GM12878 (cell line): ENCODE data around the gene CLIC5. TPM values are rescaled to one million over a fixed set of nuclear protein-coding genes. Genes with fewer than 3 reads are reported as not detected.

Source experiments
- ATAC-seq: fragments of 200-7000 bp; cut with Tn5 transposase; 3 replicates; pipeline ENCODE4 v1.9.1; 2020; ENCODE audit warnings: mild to moderate bottlenecking, moderate library complexity
- BruUV-seq: library from RNA; stranded (reverse); fragments of 400-500 nt; replicated peaks from 2 replicates; lab custom pipeline; 2021; lab: Mats Ljungman, UMichigan
- CTCF ChIA-PET: fragments of 300-600 bp; sonication (Branson Sonifier 250); formaldehyde crosslinking; extraction: SDS; loops from one replicate; lab custom pipeline; 2021; ENCODE audit warnings: inconsistent platforms; lab: Yijun Ruan, JAX
- POLR2A ChIA-PET: fragments of 350-600 bp; formaldehyde crosslinking; extraction: SDS; loops from one replicate; lab custom pipeline; 2021; ENCODE audit warnings: inconsistent platforms; lab: Charles Lee
- RAD21 ChIA-PET: fragments of 300-600 bp; sonication (Branson Sonifier 250); formaldehyde crosslinking; loops from one replicate; lab custom pipeline; 2023; ENCODE audit warnings: antibody characterized with exemption; ENCODE audit not compliant: unreplicated experiment; lab: Charles Lee
- SMC1A ChIA-PET: fragments of 300-600 bp; sonication (Branson Sonifier 250); formaldehyde crosslinking; loops from one replicate; lab custom pipeline; 2023; ENCODE audit not compliant: unreplicated experiment, uncharacterized antibody; lab: Charles Lee
- DNase-seq: peaks from one replicate; pipeline ENCODE4 v3.0.0-alpha.2; 2011; ENCODE audit warnings: low read depth, low spot score
- FAIRE-seq: peaks from 3 replicates; lab custom pipeline; 2011; peaks lifted over from hg19 to GRCh38; lab: Jason Lieb, UNC
- H2AFZ ChIP-seq: 2 replicates; pipeline ENCODE4 v1.6.0; 2011; ENCODE audit warnings: low read depth, low read length, control low read depth; ENCODE audit not compliant: control insufficient read depth
- H3K27ac ChIP-seq: 2 replicates; pipeline ENCODE4 v1.5.1; 2011; ENCODE audit warnings: control low read depth; ENCODE audit not compliant: control insufficient read depth, insufficient read depth
- H3K27me3 ChIP-seq, 2 experiments: replicated peaks in 1 of 2; 2 replicates each; pipeline versions ENCODE4 v1.6.0 to v1.6.1; 2011; ENCODE audit warnings: low read length in 1 of 2; ENCODE audit not compliant: control insufficient read depth in 2 of 2, insufficient read depth in 2 of 2
- H3K36me3 ChIP-seq, 2 experiments: 2 replicates each; pipeline ENCODE4 v1.5.1; 2011; ENCODE audit warnings: low read length in 1 of 2; ENCODE audit not compliant: control insufficient read depth in 2 of 2, insufficient read depth in 2 of 2
- H3K4me1 ChIP-seq: 2 replicates; pipeline ENCODE4 v1.6.1; 2011; ENCODE audit warnings: mild to moderate bottlenecking, low read length, moderate library complexity, mixed read lengths; ENCODE audit not compliant: control insufficient read depth, insufficient read depth
- H3K4me2 ChIP-seq: 2 replicates; pipeline ENCODE4 v1.6.0; 2011; ENCODE audit warnings: control low read depth; ENCODE audit not compliant: control insufficient read depth, insufficient read depth
- H3K4me3 ChIP-seq: fragments of 200-600 bp; sonication (generic); 2 replicates; pipeline ENCODE4 v1.5.1; 2016
- H3K79me2 ChIP-seq: 2 replicates; pipeline ENCODE4 v1.6.0; 2011; ENCODE audit warnings: low read length; ENCODE audit not compliant: control insufficient read depth, insufficient read depth
- H3K9ac ChIP-seq: 2 replicates; pipeline ENCODE4 v1.8.0; 2011; ENCODE audit warnings: low read length, control low read depth, mixed read lengths; ENCODE audit not compliant: control insufficient read depth, insufficient read depth
- H3K9me3 ChIP-seq: replicated peaks from 3 replicates; pipeline ENCODE4 v1.5.1; 2011; ENCODE audit warnings: mild to moderate bottlenecking, low read length; ENCODE audit not compliant: control insufficient read depth, insufficient read depth
- H4K20me1 ChIP-seq: 2 replicates; pipeline ENCODE4 v1.6.0; 2011; ENCODE audit not compliant: control insufficient read depth, insufficient read depth
- BHLHE40 ChIP-seq, 2 experiments: fragments of 450-650 bp in 1 of 2; IDR thresholded peaks; 2 replicates each; pipeline ENCODE4 v1.6.1; 2011 to 2017; ENCODE audit warnings: low read depth in 2 of 2, borderline replicate concordance in 1 of 2, improper control_type of control experiment in 1 of 2, low read length in 1 of 2, mild to moderate bottlenecking in 1 of 2
- BMI1 ChIP-seq: fragments of 450-650 bp; IDR thresholded peaks from 2 replicates; pipeline ENCODE4 v1.6.1; 2016; ENCODE audit warnings: mild to moderate bottlenecking, moderate library complexity, borderline replicate concordance
- CREM ChIP-seq: IDR thresholded peaks from 2 replicates; pipeline ENCODE4 v1.6.1; 2014; ENCODE audit warnings: antibody characterized with exemption, low read depth
- GATAD2B ChIP-seq: fragments of 450-650 bp; conservative IDR thresholded peaks from 2 replicates; pipeline ENCODE4 v1.6.1; 2017; ENCODE audit warnings: low read depth, mild to moderate bottlenecking, moderate library complexity
- MEF2B ChIP-seq: fragments of 450-650 bp; IDR thresholded peaks from 2 replicates; pipeline ENCODE4 v1.6.1; 2018; ENCODE audit warnings: mild to moderate bottlenecking, moderate library complexity; ENCODE audit not compliant: partially characterized antibody, poor library complexity, severe bottlenecking
- NFYB ChIP-seq: IDR thresholded peaks from 2 replicates; pipeline ENCODE4 v1.6.1; 2011; ENCODE audit warnings: low read depth, mild to moderate bottlenecking, low read length, improper control_type of control experiment, moderate library complexity; ENCODE audit not compliant: insufficient read depth
- NR2C1 ChIP-seq: fragments of 450-650 bp; IDR thresholded peaks from 2 replicates; pipeline ENCODE4 v1.6.1; 2017; ENCODE audit warnings: antibody characterized with exemption, mild to moderate bottlenecking, moderate library complexity
- POLR2A ChIP-seq: IDR thresholded peaks from 2 replicates; pipeline ENCODE4 v1.6.1; 2011; ENCODE audit warnings: low read depth, mild to moderate bottlenecking, low read length
- POLR2AphosphoS5 ChIP-seq: IDR thresholded peaks from 2 replicates; pipeline ENCODE4 v1.6.1; 2011; ENCODE audit warnings: mild to moderate bottlenecking, low read length, inconsistent platforms
- SMARCA5 ChIP-seq: fragments of 450-650 bp; IDR thresholded peaks from 2 replicates; pipeline ENCODE4 v1.6.1; 2017; ENCODE audit warnings: mild to moderate bottlenecking
- STAT3 ChIP-seq: IDR thresholded peaks from 2 replicates; pipeline ENCODE4 v1.6.1; 2011; ENCODE audit warnings: low read depth, low read length, improper control_type of control experiment
- TCF3 ChIP-seq: IDR thresholded peaks from 2 replicates; pipeline ENCODE4 v1.6.1; 2012; ENCODE audit warnings: low read depth, mild to moderate bottlenecking, low read length, borderline replicate concordance; ENCODE audit not compliant: insufficient read depth
- WRNIP1 ChIP-seq: IDR thresholded peaks from 2 replicates; pipeline ENCODE4 v1.6.1; 2011; ENCODE audit warnings: low read depth, low read length, improper control_type of control experiment, borderline replicate concordance
- WGBS: methylation state at CpG from one replicate; pipeline ENCODE4 v1.1.6; 2016; ENCODE audit warnings: low lambda C conversion rate; ENCODE audit not compliant: insufficient replicate concordance, insufficient coverage; ENCODE audit errors: missing lambda C conversion rate; 5-methylcytosine and 5-hydroxymethylcytosine counted together
- in situ Hi-C: fragments of 300-500 bp; cut with MboI; formaldehyde crosslinking; loops from 9 replicates; pipeline ENCODE4 v1.14.3; 2018; ENCODE audit warnings: mixed read lengths
- intact Hi-C: fragments of 100-400 bp; cut with micrococcal nuclease; formaldehyde crosslinking; loops from one replicate; pipeline ENCODE4 v1.14.2; 2022; ENCODE audit not compliant: unreplicated experiment
- polyA plus RNA-seq, 11 experiments: library from polyadenylated mRNA; depleted of rRNA in 4 of 11; unstranded in 6 of 11; stranded (reverse) in 5 of 11; fragments of >200 nt; fragmentation: Nextera tagmentation in 4 of 11; fragmentation: Illumina TruSeq in 1 of 11; extraction: Ambion mirVana in 4 of 11; extraction: Trizol in 1 of 11; gene quantifications; 1 replicate in 1 of 11; 2 replicates in 10 of 11; pipeline versions ENCODE4 v1.2.1 to v1.2.3, GENCODE V29; 2011 to 2016; ENCODE audit warnings: inconsistent platforms in 2 of 11, missing spikeins in 2 of 11, low read depth in 1 of 11
- total RNA-seq, 4 experiments: library from RNA; depleted of rRNA in 3 of 4; stranded (reverse); fragments of >200 nt in 3 of 4; fragmentation: Illumina TruSeq in 1 of 4; extraction: Trizol in 1 of 4; gene quantifications; 2 replicates each; pipeline versions ENCODE4 v1.2.1 to v1.2.3, GENCODE V29; 2013 to 2021
- TF ChIP-seq, protein P1 (sequence below): IDR thresholded peaks from 2 replicates; pipeline ENCODE4 v1.6.1; 2011; ENCODE audit warnings: low read depth, low read length, improper control_type of control experiment, borderline replicate concordance

CLIC5 gene
- total and polyA plus RNA-seq, 10 of the 15 experiments (the other 5 are each of a cell fraction or from before 2014, with no cell fraction given), result 0.01 to 0.08 (median 0.02) TPM; not detected in 7

GRCh38 chr6:45882671-45883070 lies 133.0 kb downstream of the CLIC5 start (continued):
- TF ChIP-seq, protein P1, sequence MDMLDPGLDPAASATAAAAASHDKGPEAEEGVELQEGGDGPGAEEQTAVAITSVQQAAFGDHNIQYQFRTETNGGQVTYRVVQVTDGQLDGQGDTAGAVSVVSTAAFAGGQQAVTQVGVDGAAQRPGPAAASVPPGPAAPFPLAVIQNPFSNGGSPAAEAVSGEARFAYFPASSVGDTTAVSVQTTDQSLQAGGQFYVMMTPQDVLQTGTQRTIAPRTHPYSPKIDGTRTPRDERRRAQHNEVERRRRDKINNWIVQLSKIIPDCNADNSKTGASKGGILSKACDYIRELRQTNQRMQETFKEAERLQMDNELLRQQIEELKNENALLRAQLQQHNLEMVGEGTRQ, result no peak
- TF ChIP-seq BMI1 (no peak), GATAD2B (no peak), STAT3 (no peak), SMARCA5 (no peak), NFYB (no peak), NR2C1 (no peak), POLR2AphosphoS5 (no peak), CREM (no peak)

- 9% methylated on average over 3 of the region's 3 CpGs for WGBS
- intact Hi-C loops (no loop called here), in situ Hi-C loops (no loop called here)
- Histone ChIP-seq H3K79me2 (no peaks in the 10 kb centered on the region), H4K20me1 (no peaks in the 10 kb centered on the region), H3K4me3 (no peak overlapping the region), H3K4me1 (no peaks in the 10 kb centered on the region), H2AFZ (no peak overlapping the region), H3K27ac (no peak overlapping the region), H3K36me3 (no peaks in the 10 kb centered on the region), H3K4me2 (no peak overlapping the region), H3K27me3 (no peaks in the 10 kb centered on the region; a peak in 2 of 4 replicates), H3K9me3 (no peaks in the 10 kb centered on the region), H3K9ac (no peak overlapping the region)
- ChIA-PET CTCF (no interaction called here), RAD21 (no interaction called here), POLR2A (no interaction called here), SMC1A (interaction anchor here (1.6 kb wide), 1 partner anchor 41 kb away, joined by 4 read pairs; no protein-coding TSS in a partner anchor)
- no peak for ATAC-seq
- FAIRE-seq, result no peak
- TF ChIP-seq TCF3, result no peak
- no peak for TF ChIP-seq POLR2A
- TF ChIP-seq MEF2B, result no peak
- TF ChIP-seq GATAD2B, result no peak
- no peak for TF ChIP-seq BHLHE40 (IDR thresholded peaks at IDR 0.05; ENCODE audit: borderline replicate concordance in 1 of 2, low read depth in 2 of 2, low read length in 1 of 2)
- no peak for TF ChIP-seq WRNIP1
- no TSS peak for BruUV-seq
- no peak for DNase-seq
These were observed 133.8 kb downstream of the CLIC5 start for GRCh38 chr6:45881705-45882467.
